ENCODE measurements around the gene AKAP13. TPM values are rescaled to one million over a fixed set of nuclear protein-coding genes. Genes with fewer than 3 reads are reported as not detected.

AKAP13 gene
- total RNA-seq, 1 donor from 2014 or later, result 152 TPM

DNA sequence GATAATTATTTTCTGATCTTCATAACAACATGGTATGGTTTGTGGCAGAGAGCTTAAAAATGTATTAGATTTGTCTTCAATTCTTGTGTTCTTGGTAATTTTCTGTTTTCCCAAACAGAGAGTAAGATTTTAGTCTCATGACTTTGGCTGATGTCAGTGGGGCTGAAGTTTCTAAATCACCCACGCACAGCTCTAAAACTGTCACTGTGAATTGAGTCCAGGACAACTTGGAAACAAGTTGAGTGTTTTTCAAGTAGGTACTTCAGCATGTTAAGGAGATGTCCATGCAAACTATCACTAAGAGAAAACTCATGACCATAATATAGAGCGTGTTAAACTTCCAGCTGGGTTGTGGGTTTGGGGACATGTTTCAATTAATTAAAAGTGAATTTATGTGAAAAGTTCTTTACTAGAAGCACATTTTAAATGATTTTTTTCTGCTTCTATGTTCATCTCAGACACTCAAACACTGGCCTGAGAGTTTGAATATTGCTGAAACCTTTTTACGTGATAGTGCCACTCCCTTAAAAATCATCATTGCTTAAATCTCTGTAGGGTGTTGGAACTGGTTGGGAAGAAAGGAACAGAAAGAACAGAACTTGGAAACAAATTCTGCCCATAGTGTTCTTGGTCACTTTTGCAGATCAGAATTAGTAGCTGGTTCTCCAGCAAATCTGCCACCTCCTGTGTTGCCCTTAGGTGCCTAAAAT, 324.5 kb downstream of the AKAP13 start:
- no peak for DNase-seq (ENCODE audit: low read depth)

GRCh38 chr15:85706779-85707518, 326.5 kb downstream of the AKAP13 start:
- no peak for DNase-seq (ENCODE audit: low read depth)

DNA sequence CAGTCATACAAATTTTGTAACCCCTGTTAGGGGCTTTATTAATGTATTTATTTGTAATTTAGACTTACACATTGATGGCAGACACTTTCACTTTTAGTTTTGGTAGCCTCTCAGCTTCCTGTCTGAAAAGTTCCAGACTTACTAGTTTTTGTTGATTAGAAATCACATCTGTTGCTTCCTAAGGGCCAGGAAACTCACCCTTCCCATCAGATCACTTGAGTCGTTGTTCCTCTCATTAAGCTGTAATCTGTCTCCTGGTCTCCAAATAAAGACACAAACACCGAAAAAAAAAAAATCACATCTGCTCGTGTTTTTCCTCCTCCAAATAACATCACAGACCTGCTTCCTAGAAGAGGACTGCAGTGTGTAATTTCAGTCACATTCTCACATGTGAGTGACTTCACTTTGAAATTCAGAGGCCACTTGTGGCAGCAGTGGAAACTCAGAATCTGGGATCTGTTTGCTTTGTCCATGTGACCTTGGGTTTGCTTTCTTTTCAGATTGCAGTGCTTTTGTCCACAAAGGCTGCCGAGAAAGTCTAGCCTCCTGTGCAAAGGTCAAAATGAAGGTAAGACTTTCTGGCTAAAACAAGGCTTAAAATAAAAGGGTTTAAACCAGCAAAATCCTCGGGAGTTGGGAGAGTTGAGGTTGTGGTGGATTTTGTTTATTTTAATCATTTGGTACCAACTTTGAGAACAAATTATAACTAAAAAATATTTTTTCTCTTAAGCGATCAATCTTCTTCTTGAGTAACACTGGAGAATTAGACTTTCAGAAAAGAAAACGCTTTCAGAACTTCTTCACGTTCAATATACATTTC, 327.3 kb downstream of the AKAP13 start:
- DNase-seq (ENCODE audit: low read depth), result peak; percentile 54

DNA sequence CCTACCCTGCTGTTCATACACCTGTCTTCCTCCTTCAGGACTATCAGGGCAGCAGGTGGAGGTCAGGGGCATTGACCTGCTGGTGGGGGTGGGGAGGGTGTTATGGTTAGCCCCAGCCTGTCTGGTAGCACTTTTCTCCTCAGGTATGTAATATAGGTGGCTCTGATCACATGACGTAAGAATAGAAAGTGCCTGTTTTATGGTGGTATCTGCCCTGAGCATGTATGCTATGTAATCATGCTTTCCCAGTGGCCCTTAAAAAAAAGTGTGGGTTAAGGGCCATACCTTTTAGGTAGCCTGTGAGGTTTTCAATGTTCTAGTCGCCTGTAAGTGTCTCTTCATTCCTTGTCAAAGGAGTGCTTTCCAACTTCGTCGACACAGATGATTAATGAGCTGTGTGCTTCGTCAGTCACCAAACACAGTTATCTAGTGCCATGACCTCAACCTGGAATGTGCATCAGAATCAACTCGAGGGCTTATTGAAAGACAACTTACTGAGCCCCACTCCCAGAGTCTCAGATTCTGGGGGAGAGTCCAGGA, 328.1 kb downstream of the AKAP13 start:
- no peak for DNase-seq (ENCODE audit: low read depth)

GRCh38 chr15:85709250-85709649, 328.8 kb downstream of the AKAP13 start:
- DNase-seq (ENCODE audit: low read depth), result no peak

- no peak for DNase-seq (ENCODE audit: low read depth)
These were observed 330.0 kb downstream of the AKAP13 start for GRCh38 chr15:85710340-85710842.

DNA sequence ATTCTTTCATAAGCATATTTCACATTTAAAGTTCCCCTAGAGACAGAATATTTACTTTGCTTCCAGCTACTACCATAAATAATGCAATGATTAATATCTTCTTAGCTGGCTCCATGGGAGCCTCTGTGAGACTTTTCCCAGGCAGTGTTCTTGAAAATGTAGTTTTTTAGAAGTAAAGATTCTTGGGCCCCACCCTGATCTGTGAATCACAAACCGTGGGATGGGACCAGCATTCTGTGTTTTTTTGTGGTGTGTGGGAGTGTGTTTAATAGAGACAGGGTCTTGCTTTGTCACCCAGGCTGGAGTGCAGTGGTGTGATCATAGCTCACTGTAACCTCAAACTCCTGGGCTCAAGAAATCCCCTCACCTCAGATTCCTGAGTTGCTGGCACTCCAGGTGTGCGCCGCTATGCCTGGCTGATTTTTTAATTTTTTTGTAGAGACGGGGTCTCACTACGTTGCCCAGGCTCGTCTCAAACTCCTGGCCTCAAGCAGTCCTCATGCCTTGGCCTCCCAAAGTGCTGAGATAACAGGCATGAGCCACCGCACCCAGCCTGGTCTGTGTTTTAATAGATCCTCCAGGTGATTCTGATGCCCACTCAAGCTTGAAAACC, 331.3 kb downstream of the AKAP13 start:
- DNase-seq (ENCODE audit: low read depth), result no peak

DNA sequence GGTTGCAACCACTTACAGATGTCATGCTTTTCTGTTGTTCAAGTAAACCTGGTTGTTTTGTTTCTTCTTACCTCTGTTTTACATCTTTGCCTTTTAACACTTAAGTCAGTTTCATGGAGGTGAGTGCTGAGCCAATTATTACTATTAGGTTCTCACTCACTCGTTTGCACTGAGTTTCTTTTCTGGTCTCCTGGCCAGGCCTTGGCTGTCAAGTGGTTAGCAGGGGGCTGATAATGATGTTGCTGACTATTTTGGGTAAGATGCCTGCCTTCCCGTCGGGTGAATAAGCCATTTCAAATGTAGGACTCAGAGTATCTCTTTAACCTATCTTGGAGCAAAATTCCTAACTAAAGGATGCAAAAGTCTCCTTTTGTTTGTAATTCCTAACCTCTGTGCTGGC, 335.9 kb downstream of the AKAP13 start:
- DNase-seq (ENCODE audit: low read depth), result no peak

GRCh38 chr15:85717212-85717611, 336.8 kb downstream of the AKAP13 start:
- DNase-seq (ENCODE audit: low read depth), result no peak

- DNase-seq (ENCODE audit: low read depth), result no peak
These were observed 338.0 kb downstream of the AKAP13 start for GRCh38 chr15:85718271-85718971.

DNA sequence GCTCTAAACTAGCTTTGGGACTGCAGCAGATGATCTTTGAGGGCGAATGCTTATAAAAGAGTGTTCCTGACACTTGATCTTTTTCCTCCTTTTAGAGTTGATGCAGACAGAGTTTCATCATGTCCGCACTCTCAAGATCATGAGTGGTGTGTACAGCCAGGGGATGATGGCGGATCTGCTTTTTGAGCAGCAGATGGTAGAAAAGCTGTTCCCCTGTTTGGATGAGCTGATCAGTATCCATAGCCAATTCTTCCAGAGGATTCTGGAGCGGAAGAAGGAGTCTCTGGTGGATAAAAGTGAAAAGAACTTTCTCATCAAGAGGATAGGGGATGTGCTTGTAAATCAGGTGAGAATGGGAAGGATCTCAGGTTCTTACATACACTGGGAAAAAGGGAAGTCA, 338.6 kb downstream of the AKAP13 start:
- DNase-seq (ENCODE audit: low read depth), result no peak

DNA sequence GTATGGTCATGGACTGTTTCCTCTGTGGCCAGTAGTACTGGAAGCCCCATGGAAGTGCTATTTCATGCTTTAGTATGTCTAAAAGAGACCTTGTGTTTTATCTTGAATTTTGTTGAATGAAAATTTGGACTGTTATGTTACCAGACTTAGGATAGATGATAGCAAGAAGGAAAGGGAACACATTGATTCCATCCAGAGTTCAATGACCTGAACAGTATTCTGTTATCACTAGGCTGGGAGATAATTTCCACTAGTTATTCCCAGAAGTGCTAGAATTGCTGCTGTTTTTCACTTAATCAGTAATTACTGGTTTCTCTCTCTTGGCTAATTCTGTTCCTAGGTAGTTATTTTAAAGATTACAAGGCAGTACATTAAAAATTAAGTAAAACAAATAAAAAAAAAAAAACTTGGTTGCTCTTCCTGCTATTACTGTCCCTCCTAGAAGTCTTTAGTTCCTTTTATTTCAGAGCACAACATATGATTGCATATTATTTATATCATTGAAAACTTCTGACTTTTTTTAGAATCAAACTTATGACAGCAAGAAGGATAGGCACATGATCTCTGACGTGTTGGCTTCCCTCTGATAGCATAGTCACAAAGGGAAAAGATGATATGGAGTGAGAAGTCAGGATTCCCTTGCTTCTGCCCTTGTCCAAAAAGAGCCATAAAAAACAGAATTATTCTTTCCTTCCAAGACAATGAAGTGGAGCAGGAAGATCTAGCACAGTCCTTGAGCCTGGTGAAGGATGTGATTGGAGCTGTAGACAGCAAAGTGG, 342.2 kb downstream of the AKAP13 start:
- no peak for DNase-seq (ENCODE audit: low read depth)

GRCh38 chr15:85723960-85724945, 343.9 kb downstream of the AKAP13 start:
- no peak for DNase-seq (ENCODE audit: low read depth)

DNA sequence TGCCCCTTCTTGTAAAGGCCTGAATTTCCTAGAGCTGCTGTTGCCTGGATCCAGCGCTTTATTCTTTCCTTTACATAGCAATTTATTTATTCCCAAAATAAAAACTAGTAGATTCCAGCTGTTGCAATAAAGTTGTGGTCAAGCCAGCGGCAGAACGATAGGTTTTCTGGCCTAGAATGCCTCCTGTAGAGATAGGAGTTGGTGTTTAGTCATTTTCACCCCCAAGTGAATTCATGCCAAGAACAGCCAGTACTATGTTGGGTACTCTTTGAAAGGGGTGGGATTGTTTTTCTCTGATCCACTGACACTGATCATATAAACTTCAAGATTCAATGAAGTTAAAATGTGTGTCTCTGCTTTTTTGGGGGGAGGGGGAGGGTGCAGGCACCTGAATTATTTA, 344.6 kb downstream of the AKAP13 start:
- no peak for DNase-seq (ENCODE audit: low read depth)

GRCh38 chr15:85725564-85725963, 345.2 kb downstream of the AKAP13 start:
- DNase-seq (ENCODE audit: low read depth), result no peak

DNA sequence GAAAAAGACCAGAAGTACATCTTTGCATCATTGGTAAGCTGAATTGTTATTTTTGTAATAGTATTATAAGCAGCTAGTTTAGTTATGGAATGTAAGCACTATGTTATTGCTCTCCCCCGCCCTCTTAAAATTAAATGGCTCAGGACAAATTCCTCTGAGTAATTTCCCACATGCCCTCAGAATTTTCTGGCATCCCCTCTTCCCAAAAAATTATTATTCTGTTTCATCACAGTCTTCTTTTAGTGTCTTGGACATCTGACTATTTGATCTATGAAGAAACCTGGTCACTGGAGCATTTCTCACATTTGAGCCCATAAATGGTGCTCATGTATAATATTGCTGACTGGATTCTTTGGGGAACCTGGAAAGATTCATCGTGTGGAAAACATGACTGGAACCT, 346.1 kb downstream of the AKAP13 start:
- no peak for DNase-seq (ENCODE audit: low read depth)

DNA sequence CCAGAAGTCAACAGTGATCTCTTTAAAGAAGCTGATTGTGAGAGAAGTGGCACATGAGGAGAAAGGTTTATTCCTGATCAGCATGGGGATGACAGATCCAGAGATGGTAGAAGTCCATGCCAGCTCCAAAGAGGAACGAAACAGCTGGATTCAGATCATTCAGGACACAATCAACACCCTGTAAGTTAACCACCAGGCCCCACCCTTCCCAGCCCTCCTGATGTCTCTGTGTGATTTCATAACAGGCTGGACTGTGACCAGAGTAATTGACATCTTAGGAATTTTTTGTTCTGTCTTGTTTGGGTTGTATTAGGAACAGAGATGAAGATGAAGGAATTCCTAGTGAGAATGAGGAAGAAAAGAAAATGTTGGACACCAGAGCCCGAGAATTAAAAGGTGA, 346.7 kb downstream of the AKAP13 start:
- DNase-seq (ENCODE audit: low read depth), result peak; percentile 18

DNA sequence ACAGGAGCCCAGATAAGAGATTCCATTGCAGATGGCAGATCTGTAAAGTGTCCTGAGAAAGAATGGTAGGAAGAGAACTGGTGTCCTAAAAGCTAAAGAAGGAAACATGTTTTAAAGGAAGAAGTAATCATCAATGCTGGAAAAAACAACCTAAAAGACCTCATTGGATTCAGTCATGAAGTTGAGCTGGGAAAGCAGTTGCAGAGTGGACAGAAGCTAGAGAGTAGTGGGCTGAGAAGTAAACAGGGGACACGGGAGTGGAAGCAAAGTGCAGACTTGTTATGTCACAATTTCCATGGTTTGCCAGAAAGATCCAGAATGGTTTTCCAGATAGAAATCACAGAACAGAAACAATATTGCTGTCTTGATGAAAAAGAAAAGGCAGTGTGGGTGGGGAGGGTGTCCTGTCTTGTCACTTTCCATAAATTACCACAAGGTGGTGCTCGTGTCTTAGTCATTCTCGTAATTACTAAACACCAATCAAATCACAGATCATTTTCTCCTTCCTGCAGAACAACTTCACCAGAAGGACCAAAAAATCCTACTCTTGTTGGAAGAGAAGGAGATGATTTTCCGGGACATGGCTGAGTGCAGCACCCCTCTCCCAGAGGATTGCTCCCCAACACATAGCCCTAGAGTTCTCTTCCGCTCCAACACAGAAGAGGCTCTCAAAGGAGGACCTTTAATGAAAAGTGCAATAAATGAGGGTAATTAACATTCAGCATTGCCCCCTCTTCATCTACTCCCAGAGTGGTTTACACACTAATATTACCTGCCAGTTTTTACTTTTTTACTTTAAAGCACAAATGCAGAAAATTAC, 349.8 kb downstream of the AKAP13 start:
- peak; percentile 68 for DNase-seq (ENCODE audit: low read depth)
